IMR-90 (cell line): Measurements from ENCODE around the gene SRSF4. TPM values are rescaled to one million over a fixed set of nuclear protein-coding genes. Genes with fewer than 3 reads are reported as not detected.
A peak's percentile ranks its signal among the peaks of the same experiment; 100 is the strongest.

Source experiments
- ATAC-seq: fragments of 200-7000 bp; cut with Tn5 transposase; 2 replicates; pipeline ENCODE4 v1.9.1; 2020; ENCODE audit warnings: low read depth, mild to moderate bottlenecking, moderate library complexity
- BruUV-seq: library from RNA; stranded (reverse); fragments of 400-500 nt; replicated peaks from 2 replicates; lab custom pipeline; 2021; lab: Mats Ljungman, UMichigan
- CTCF ChIA-PET: fragments of 300-600 bp; formaldehyde crosslinking; extraction: SDS; loops from one replicate; lab custom pipeline; 2021; ENCODE audit warnings: antibody characterized with exemption; lab: Yijun Ruan, JAX
- POLR2A ChIA-PET: fragments of 300-600 bp; sonication (Branson Sonifier 250); formaldehyde crosslinking; loops from one replicate; lab custom pipeline; 2022; ENCODE audit warnings: antibody characterized with exemption; ENCODE audit not compliant: unreplicated experiment; lab: Charles Lee
- DNase-seq: peaks from one replicate; pipeline ENCODE4 v3.0.0; 2013
- H2AFZ ChIP-seq: replicated peaks from 2 replicates; pipeline ENCODE3; 2013; ENCODE audit warnings: low read length, mild to moderate bottlenecking; ENCODE audit not compliant: poor library complexity
- H2AK5ac ChIP-seq: 2 replicates; pipeline ENCODE4 v1.6.1; 2013; ENCODE audit warnings: low read depth, low read length, inconsistent platforms
- H2AK9ac ChIP-seq: replicated peaks from 2 replicates; pipeline ENCODE3; 2013; ENCODE audit warnings: mild to moderate bottlenecking, low read depth, low read length, moderate library complexity; ENCODE audit not compliant: poor library complexity
- H2BK120ac ChIP-seq: 2 replicates; pipeline ENCODE4 v1.6.1; 2013; ENCODE audit warnings: low read depth, low read length, inconsistent platforms
- H2BK15ac ChIP-seq: 3 replicates; pipeline ENCODE4 v1.6.1; 2013; ENCODE audit warnings: low read depth, low read length, inconsistent platforms
- H2BK20ac ChIP-seq: 2 replicates; pipeline ENCODE4 v1.6.1; 2013; ENCODE audit warnings: low read depth, mild to moderate bottlenecking, inconsistent platforms, low read length, moderate library complexity
- H2BK5ac ChIP-seq: 2 replicates; pipeline ENCODE4 v1.6.1; 2013; ENCODE audit warnings: mild to moderate bottlenecking, low read depth, low read length, inconsistent platforms; ENCODE audit not compliant: poor library complexity, severe bottlenecking
- H3K14ac ChIP-seq: replicated peaks from 2 replicates; pipeline ENCODE4 v1.6.1; 2013; ENCODE audit warnings: low read depth, low read length, inconsistent platforms
- H3K18ac ChIP-seq: 2 replicates; pipeline ENCODE4 v1.6.1; 2013; ENCODE audit warnings: low read depth, low read length, control low read depth
- H3K23ac ChIP-seq: 2 replicates; pipeline ENCODE4 v1.6.1; 2013; ENCODE audit warnings: low read depth, low read length, inconsistent platforms
- H3K27ac ChIP-seq: 2 replicates; pipeline ENCODE4 v1.5.1; 2013; ENCODE audit warnings: mild to moderate bottlenecking, control low read depth, low read length; ENCODE audit not compliant: insufficient read depth
- H3K27me3 ChIP-seq: 2 replicates; pipeline ENCODE4 v1.6.1; 2013; ENCODE audit warnings: low read length; ENCODE audit not compliant: control insufficient read depth, insufficient read depth
- H3K36me3 ChIP-seq: 2 replicates; pipeline ENCODE4 v1.6.1; 2013; ENCODE audit warnings: low read length, mixed read lengths; ENCODE audit not compliant: control insufficient read depth, insufficient read depth
- H3K4ac ChIP-seq: 2 replicates; pipeline ENCODE4 v1.6.1; 2013; ENCODE audit warnings: low read depth, low read length, inconsistent platforms
- H3K4me1 ChIP-seq: 2 replicates; pipeline ENCODE4 v1.6.1; 2013; ENCODE audit warnings: low read length, mixed read lengths; ENCODE audit not compliant: control insufficient read depth, insufficient read depth
- H3K4me2 ChIP-seq: 2 replicates; pipeline ENCODE4 v1.6.1; 2013; ENCODE audit warnings: low read depth, mild to moderate bottlenecking, control low read depth, low read length, moderate library complexity
- H3K4me3 ChIP-seq: 2 replicates; pipeline ENCODE4 v1.5.1; 2013; ENCODE audit warnings: low read depth, mild to moderate bottlenecking, control low read depth, low read length, moderate library complexity; ENCODE audit not compliant: insufficient read depth
- H3K56ac ChIP-seq: 2 replicates; pipeline ENCODE4 v1.6.1; 2013; ENCODE audit warnings: low read length, inconsistent platforms; ENCODE audit not compliant: insufficient read depth; ENCODE audit errors: extremely low read depth
- H3K79me1 ChIP-seq, 2 experiments: 2 replicates each; pipeline ENCODE4 v1.6.1; 2013; ENCODE audit warnings: low read length in 2 of 2, inconsistent platforms in 1 of 2, low read depth in 1 of 2
- H3K9ac ChIP-seq: 2 replicates; pipeline ENCODE4 v1.6.1; 2013; ENCODE audit warnings: low read depth, low read length, control low read depth
- H3K9me1 ChIP-seq: 2 replicates; pipeline ENCODE4 v1.6.1; 2013; ENCODE audit warnings: low read length, inconsistent platforms; ENCODE audit not compliant: insufficient read depth
- H3K9me3 ChIP-seq: 2 replicates; pipeline ENCODE4 v1.6.1; 2013; ENCODE audit warnings: low read length; ENCODE audit not compliant: control insufficient read depth, insufficient read depth
- H4K20me1 ChIP-seq: 2 replicates; pipeline ENCODE4 v1.6.1; 2013; ENCODE audit warnings: low read length, inconsistent platforms; ENCODE audit not compliant: insufficient read depth
- H4K5ac ChIP-seq: 2 replicates; pipeline ENCODE4 v1.6.1; 2013; ENCODE audit warnings: mild to moderate bottlenecking, low read depth, low read length, control low read depth
- H4K8ac ChIP-seq, 2 experiments: 2 replicates each; pipeline ENCODE4 v1.6.1; 2013; ENCODE audit warnings: low read depth in 2 of 2, low read length in 2 of 2, control low read depth in 1 of 2, inconsistent platforms in 1 of 2
- H4K91ac ChIP-seq: 2 replicates; pipeline ENCODE4 v1.6.1; 2013; ENCODE audit warnings: low read depth, low read length, inconsistent platforms; ENCODE audit not compliant: insufficient read depth
- BHLHE40 ChIP-seq: fragments of 150-350 bp; IDR thresholded peaks from 2 replicates; pipeline ENCODE4 v1.6.1; 2016; ENCODE audit warnings: mild to moderate bottlenecking, low read depth, low read length
- CEBPB ChIP-seq: IDR thresholded peaks from 2 replicates; pipeline ENCODE4 v1.6.1; 2012; ENCODE audit warnings: low read depth, low read length, improper control_type of control experiment
- CHD1 ChIP-seq: IDR thresholded peaks from 2 replicates; pipeline ENCODE4 v1.6.1; 2012; ENCODE audit warnings: low read depth, low read length, improper control_type of control experiment
- CTCF ChIP-seq: conservative IDR thresholded peaks from 2 replicates; pipeline ENCODE4 v1.5.1; 2012; ENCODE audit warnings: mild to moderate bottlenecking, low read depth, low read length, improper control_type of control experiment
- ELK1 ChIP-seq: fragments of 150-350 bp; IDR thresholded peaks from 2 replicates; pipeline ENCODE4 v1.6.1; 2016; ENCODE audit warnings: low read depth, mild to moderate bottlenecking, low read length, moderate library complexity, borderline replicate concordance
- FOS ChIP-seq: fragments of 150-350 bp; IDR thresholded peaks from 2 replicates; pipeline ENCODE4 v1.6.1; 2016; ENCODE audit warnings: low read depth, low read length
- MAFK ChIP-seq: IDR thresholded peaks from 2 replicates; pipeline ENCODE4 v1.6.1; 2012; ENCODE audit warnings: low read depth, low read length, improper control_type of control experiment
- MAZ ChIP-seq: IDR thresholded peaks from 2 replicates; pipeline ENCODE4 v1.6.1; 2012; ENCODE audit warnings: low read depth, mild to moderate bottlenecking, low read length, improper control_type of control experiment, moderate library complexity, borderline replicate concordance
- MXI1 ChIP-seq: IDR thresholded peaks from 2 replicates; pipeline ENCODE4 v1.6.1; 2012; ENCODE audit warnings: low read depth, mild to moderate bottlenecking, low read length, moderate library complexity, borderline replicate concordance
- NFE2L2 ChIP-seq: fragments of 150-350 bp; IDR thresholded peaks from 2 replicates; pipeline ENCODE4 v1.6.1; 2016; ENCODE audit warnings: low read depth, mild to moderate bottlenecking, low read length
- POLR2A ChIP-seq: IDR thresholded peaks from 2 replicates; pipeline ENCODE4 v1.6.1; 2012; ENCODE audit warnings: mild to moderate bottlenecking, low read depth, low read length
- RAD21 ChIP-seq: IDR thresholded peaks from 2 replicates; pipeline ENCODE4 v1.6.1; 2012; ENCODE audit warnings: low read length, improper control_type of control experiment
- RCOR1 ChIP-seq: IDR thresholded peaks from 2 replicates; pipeline ENCODE4 v1.6.1; 2012; ENCODE audit warnings: mild to moderate bottlenecking, low read length, improper control_type of control experiment; ENCODE audit not compliant: insufficient replicate concordance
- RFX5 ChIP-seq: IDR thresholded peaks from 2 replicates; pipeline ENCODE4 v1.8.0; 2012; ENCODE audit warnings: low read depth, mild to moderate bottlenecking, low read length, moderate library complexity
- SMC3 ChIP-seq: fragments of 150-350 bp; IDR thresholded peaks from 2 replicates; pipeline ENCODE4 v1.6.1; 2016; ENCODE audit warnings: low read depth, mild to moderate bottlenecking, antibody characterized with exemption, low read length, moderate library complexity
- USF2 ChIP-seq: fragments of 150-350 bp; IDR thresholded peaks from 2 replicates; pipeline ENCODE4 v1.6.1; 2017; ENCODE audit warnings: mild to moderate bottlenecking, antibody characterized with exemption, low read length, low read depth
- WGBS, 2 experiments: methylation state at CpG; one replicate each; pipeline versions ENCODE4 v1.1.5 to v1.1.7; 2013; ENCODE audit warnings: missing lambda C conversion rate in 2 of 2; ENCODE audit not compliant: insufficient read length in 1 of 2; ENCODE audit errors: extremely low coverage in 2 of 2; 5-methylcytosine and 5-hydroxymethylcytosine counted together
- dilution Hi-C: fragments of 300-500 bp; cut with HindIII; formaldehyde crosslinking; loops from one replicate; pipeline ENCODE4 v1.14.3; 2018; ENCODE audit warnings: low sequenced_read_pairs; ENCODE audit not compliant: unreplicated experiment
- in situ Hi-C: fragments of 300-500 bp; cut with MboI; formaldehyde crosslinking; loops from 3 replicates; pipeline ENCODE4 v1.14.3; 2019; ENCODE audit warnings: low sequenced_read_pairs, inconsistent platforms, mixed read lengths
- intact Hi-C: fragments of 100-400 bp; cut with micrococcal nuclease; formaldehyde crosslinking; loops from 2 replicates; pipeline ENCODE4 v1.10.0; 2022
- polyA plus RNA-seq, 3 experiments: library from polyadenylated mRNA; depleted of rRNA; stranded (reverse); fragments of >200 nt; gene quantifications; 2 replicates each; pipeline ENCODE4 v1.2.3, GENCODE V29; 2012; ENCODE audit warnings: low replicate concordance in 1 of 3
- total RNA-seq: library from RNA; depleted of rRNA; stranded (reverse); fragments of >200 nt; gene quantifications from 2 replicates; pipeline ENCODE4 v1.2.3, GENCODE V29; 2012

Gene SRSF4
- total and polyA plus RNA-seq, 2 of the 4 experiments (the other 2 are of a cell fraction) = 20.8 to 48.5 TPM

- TF ChIP-seq SMC3 (no peak), RCOR1 (no peak), CEBPB (no peak), CTCF (no peak), RAD21 (no peak), USF2 (no peak), MXI1 (no peak), FOS (no peak), BHLHE40 (no peak), NFE2L2 (no peak), MAFK (no peak), MAZ (no peak), POLR2A (no peak), ELK1 (no peak), CHD1 (no peak), RFX5 (no peak)
- ChIA-PET POLR2A (no interaction called here), CTCF (no interaction called here)
- H3K4me2 ChIP-seq = peak overlapping the region; percentile 76
- H3K27me3 ChIP-seq = no peaks in the 10 kb centered on the region
- peak overlapping the region; percentile 22; the same call in 1 of the 3 replicates for H2BK15ac ChIP-seq
- no peak overlapping the region for H2BK5ac ChIP-seq
- H4K5ac ChIP-seq = peak overlapping the region; percentile 76
- ATAC-seq (no peak), DNase-seq (no peak)
- dilution Hi-C loops = no loop called here
- peak overlapping the region; percentile 83 to 99 for H4K8ac ChIP-seq
- H3K4me3 ChIP-seq = peak overlapping the region; percentile 54; the same call in 1 of the 2 replicates
- peak overlapping the region; percentile 3; the same call in 1 of the 2 replicates for H3K14ac ChIP-seq
- peak overlapping the region; percentile 72 for H2AK9ac ChIP-seq
- H3K9me1 ChIP-seq = no peaks in the 10 kb centered on the region
- no peak overlapping the region for H2BK20ac ChIP-seq
- H3K9me3 ChIP-seq = no peaks in the 10 kb centered on the region
- in situ Hi-C loops = no loop called here
- H3K36me3 ChIP-seq = no peaks in the 10 kb centered on the region
- H3K4ac ChIP-seq = peak overlapping the region; percentile 34
- no peak overlapping the region for H3K56ac ChIP-seq
- H4K20me1 ChIP-seq = no peaks in the 10 kb centered on the region
- H2AK5ac ChIP-seq = peak overlapping the region; percentile 88
- peak overlapping the region; percentile 62 for H3K9ac ChIP-seq
- peak overlapping the region; percentile 97 for H2AFZ ChIP-seq
- H2BK120ac ChIP-seq = peak overlapping the region; percentile 3
- BruUV-seq = no TSS peak
- H3K23ac ChIP-seq = no peak overlapping the region
- peaks cover 0 to 9% of the 10 kb centered on the region in 2 experiments; a peak in 1 of 4 replicates for H3K79me1 ChIP-seq
- peak overlapping the region; percentile 6; the same call in 1 of the 2 replicates for H3K18ac ChIP-seq
- peak overlapping the region; percentile 81 for H3K27ac ChIP-seq
- 52% methylated on average over 14 of the region's 14 CpGs; no CpG with 5 or more reads in 1 of the 2 experiments for WGBS, 2 experiments
- H3K4me1 ChIP-seq = peaks cover 15% of the 10 kb centered on the region
- H4K91ac ChIP-seq = peak overlapping the region; percentile 71
- intact Hi-C loops = loop anchor here (2.0 kb wide), 1 partner anchor 22 kb away; no protein-coding TSS in a partner anchor
These were observed 56.5 kb downstream of the SRSF4 start for GRCh38 chr1:29125237-29125641.
